ENCODE data around the gene KBTBD12.

The KBTBD12 gene

GRCh38 chr3:128009952-128010846 lies 95.2 kb downstream of the KBTBD12 start:
- H3K9me3 Mint-ChIP-seq, result no peaks in the 10 kb centered on the region
- DNase-seq, result no peak
- H3K27me3 Mint-ChIP-seq, result peaks cover 24 to 42% of the 10 kb centered on the region in 2 donors
- no peaks in the 10 kb centered on the region for H3K36me3 Mint-ChIP-seq
- ATAC-seq (replicated peaks), result no peak
- no peak overlapping the region for H3K4me3 Mint-ChIP-seq
- H3K4me1 Mint-ChIP-seq, result peaks cover 2 to 6% of the 10 kb centered on the region in 2 donors
- H3K27ac Mint-ChIP-seq, result no peak overlapping the region

- ATAC-seq (replicated peaks), result no peak
- H3K9me3 Mint-ChIP-seq, result no peaks in the 10 kb centered on the region
- no peak overlapping the region for H3K4me3 Mint-ChIP-seq
- H3K27me3 Mint-ChIP-seq, result peaks cover 19 to 33% of the 10 kb centered on the region in 2 donors
- H3K4me1 Mint-ChIP-seq, result peaks cover 2 to 6% of the 10 kb centered on the region in 2 donors
- DNase-seq, result no peak
- H3K27ac Mint-ChIP-seq, result no peak overlapping the region
- H3K36me3 Mint-ChIP-seq, result no peaks in the 10 kb centered on the region
Measured at GRCh38 chr3:128011140-128011539, 96.1 kb downstream of the KBTBD12 start.

GRCh38 chr3:128012050-128012449 lies 97.0 kb downstream of the KBTBD12 start:
- Mint-ChIP-seq H3K27ac (no peak overlapping the region), H3K27me3 (peaks cover 16 to 30% of the 10 kb centered on the region in 2 donors), H3K9me3 (no peaks in the 10 kb centered on the region), H3K4me3 (no peak overlapping the region), H3K4me1 (peaks cover 2 to 6% of the 10 kb centered on the region in 2 donors), H3K36me3 (no peaks in the 10 kb centered on the region)
- DNase-seq (no peak), ATAC-seq (replicated peaks) (no peak)

GRCh38 chr3:128014548-128014947 lies 99.5 kb downstream of the KBTBD12 start:
- no peaks in the 10 kb centered on the region for H3K9me3 Mint-ChIP-seq
- DNase-seq, result no peak
- H3K27me3 Mint-ChIP-seq, result peaks cover 15 to 24% of the 10 kb centered on the region in 2 donors

GRCh38 chr3:128016502-128016901 lies 101.5 kb downstream of the KBTBD12 start:
- Mint-ChIP-seq H3K9me3 (no peaks in the 10 kb centered on the region), H3K27me3 (peaks cover 5 to 9% of the 10 kb centered on the region in 2 donors), H3K4me1 (peaks cover under 1 to 2% of the 10 kb centered on the region in 2 donors), H3K36me3 (no peaks in the 10 kb centered on the region), H3K4me3 (no peak overlapping the region), H3K27ac (no peak overlapping the region)
- no peak for DNase-seq
- ATAC-seq (replicated peaks), result no peak

More at GRCh38 chr3:128014548-128014947, 99.5 kb downstream of the KBTBD12 start:
- Mint-ChIP-seq H3K36me3 (no peaks in the 10 kb centered on the region), H3K27ac (no peak overlapping the region), H3K4me1 (peaks cover 2 to 6% of the 10 kb centered on the region in 2 donors), H3K4me3 (no peak overlapping the region)
- no peak for ATAC-seq (replicated peaks)

- no peaks in the 10 kb centered on the region for H3K36me3 Mint-ChIP-seq
- peaks cover 27 to 30% of the 10 kb centered on the region in 2 donors for H3K27me3 Mint-ChIP-seq
- no peaks in the 10 kb centered on the region for H3K9me3 Mint-ChIP-seq
- no peak overlapping the region for H3K27ac Mint-ChIP-seq
- no peak overlapping the region for H3K4me3 Mint-ChIP-seq
- no peaks in the 10 kb centered on the region for H3K4me1 Mint-ChIP-seq
- no peak for ATAC-seq (replicated peaks)
- no peak for DNase-seq
Measured at GRCh38 chr3:128021768-128022372, 106.8 kb downstream of the KBTBD12 start.

GRCh38 chr3:128033102-128033501 lies 118.1 kb downstream of the KBTBD12 start:
- DNase-seq (no peak), ATAC-seq (replicated peaks) (no peak)
- Mint-ChIP-seq H3K36me3 (no peaks in the 10 kb centered on the region), H3K27ac (no peak overlapping the region), H3K27me3 (peaks cover 4 to 32% of the 10 kb centered on the region in 2 donors), H3K4me1 (no peaks in the 10 kb centered on the region), H3K4me3 (no peak overlapping the region), H3K9me3 (no peaks in the 10 kb centered on the region)

GRCh38 chr3:128036119-128036518 lies 121.1 kb downstream of the KBTBD12 start:
- Mint-ChIP-seq H3K4me3 (no peak overlapping the region), H3K27ac (no peak overlapping the region), H3K4me1 (no peaks in the 10 kb centered on the region), H3K36me3 (no peaks in the 10 kb centered on the region), H3K9me3 (no peaks in the 10 kb centered on the region), H3K27me3 (peaks cover 4 to 30% of the 10 kb centered on the region in 2 donors)
- no peak for DNase-seq
- ATAC-seq (replicated peaks), result no peak
